Skin epidermis (tissue), 12 donors: ENCODE results near the gene APBB3.

Experiments
- H3K27ac ChIP-seq, 21 experiments: fragments of 200-600 bp; sonication (generic) in 11 of 21; one replicate each; pipeline ENCODE4 v1.5.0; 2020; ENCODE audit warnings: mild to moderate bottlenecking in 3 of 21, inconsistent platforms in 2 of 21, moderate library complexity in 2 of 21
- H3K4me3 ChIP-seq, 7 experiments: fragments of 200-600 bp; sonication (generic) in 2 of 7; one replicate each; pipeline ENCODE4 v1.5.0; 2020; ENCODE audit warnings: inconsistent platforms in 2 of 7, mild to moderate bottlenecking in 2 of 7, moderate library complexity in 1 of 7

APBB3 gene

GRCh38 chr5:140558542-140558941 is 5.9 kb downstream of the APBB3 start:
- H3K27ac ChIP-seq: peak overlapping the region in 5 of 21 experiments; percentile 88 to 97 (median 96)
- H3K4me3 ChIP-seq: no peak overlapping the region

DNA sequence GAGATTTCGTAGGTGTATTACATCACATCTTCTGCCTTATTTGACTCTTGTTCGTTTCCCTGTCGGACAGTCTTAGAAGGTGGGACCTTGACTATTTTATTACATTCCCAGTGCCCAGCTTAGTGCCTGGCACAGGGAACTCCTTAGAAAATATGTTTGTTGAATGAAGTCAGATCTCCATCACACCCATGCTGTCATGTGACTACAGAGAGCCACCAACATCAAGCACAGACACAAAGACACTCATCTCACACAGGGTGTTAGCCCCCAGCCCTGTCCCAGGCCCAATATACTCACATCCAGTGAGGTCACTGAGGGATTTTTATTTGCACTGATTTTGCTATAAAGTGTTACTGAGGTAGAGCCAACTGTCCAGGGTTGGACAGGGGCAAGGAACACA is 6.4 kb downstream of the APBB3 start:
- H3K27ac ChIP-seq: peak overlapping the region in 19 of 21 experiments; percentile 79 to 97 (median 92)
- no peak overlapping the region for H3K4me3 ChIP-seq

- Histone ChIP-seq H3K27ac (peak within 1 kb of the TSS; percentile 67 to 97 (median 91)), H3K4me3 (peak within 1 kb of the TSS; percentile 52 to 72 (median 69))
Measured at GRCh38 chr5:140557136-140557805, 7.1 kb downstream of the APBB3 start, which contains the start of gene SRA1. TSS of gene SRA1 (minus strand) at chr5:140557473. CDS start at chr5:140557452, 21 bp downstream.

DNA sequence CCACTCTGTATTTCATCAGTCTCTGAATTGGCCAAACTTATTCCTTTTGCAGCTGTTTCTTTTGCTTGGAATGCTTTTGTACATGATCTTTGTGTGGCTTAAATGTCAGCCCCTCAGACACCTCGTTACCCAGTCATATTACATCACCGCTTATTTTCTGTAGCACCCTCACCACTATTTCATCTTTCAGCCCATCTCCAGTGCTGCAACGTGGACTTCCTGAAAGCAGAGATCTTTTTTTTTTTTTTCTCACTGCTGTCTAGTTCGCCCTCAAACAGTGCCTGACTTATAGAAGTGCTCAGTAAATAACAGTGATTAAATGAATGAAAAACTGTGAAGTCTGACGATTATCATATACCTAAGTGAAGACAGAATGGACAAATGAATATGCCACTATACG is 8.0 kb downstream of the APBB3 start:
- H3K4me3 ChIP-seq: peak overlapping the region; percentile 52 to 72 (median 69)
- peak overlapping the region in 16 of 21 experiments; percentile 79 to 97 (median 93) for H3K27ac ChIP-seq

- Histone ChIP-seq H3K4me3 (peak overlapping the region in 6 of 7 experiments; percentile 56 to 72 (median 70)), H3K27ac (peak overlapping the region in 5 of 21 experiments; percentile 25 to 96 (median 38))
Measured at GRCh38 chr5:140555747-140556312, 8.6 kb downstream of the APBB3 start.

DNA sequence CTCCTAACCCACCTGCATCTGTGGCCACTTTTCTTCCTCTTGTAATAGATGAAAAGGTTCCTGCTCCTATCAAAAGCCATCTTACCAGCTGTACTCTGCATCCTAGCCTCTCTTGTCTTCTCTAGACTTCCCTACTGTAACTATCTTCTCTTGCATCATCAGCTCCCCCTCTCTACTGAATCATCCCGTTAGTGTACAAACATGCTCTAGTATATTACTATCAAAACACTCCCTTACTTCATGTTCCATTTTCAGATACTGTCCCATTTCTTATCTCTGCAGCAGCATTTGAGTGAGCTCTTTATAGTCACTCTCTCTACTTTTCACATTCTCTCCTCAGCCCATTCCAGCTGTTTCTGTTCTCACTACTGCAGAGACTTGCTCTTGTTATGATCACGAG is 9.9 kb downstream of the APBB3 start:
- H3K4me3 ChIP-seq: no peak overlapping the region
- no peak overlapping the region for H3K27ac ChIP-seq

- Histone ChIP-seq H3K27ac (no peak overlapping the region), H3K4me3 (no peak overlapping the region)
Measured at GRCh38 chr5:140553657-140554056, 10.7 kb downstream of the APBB3 start.

DNA sequence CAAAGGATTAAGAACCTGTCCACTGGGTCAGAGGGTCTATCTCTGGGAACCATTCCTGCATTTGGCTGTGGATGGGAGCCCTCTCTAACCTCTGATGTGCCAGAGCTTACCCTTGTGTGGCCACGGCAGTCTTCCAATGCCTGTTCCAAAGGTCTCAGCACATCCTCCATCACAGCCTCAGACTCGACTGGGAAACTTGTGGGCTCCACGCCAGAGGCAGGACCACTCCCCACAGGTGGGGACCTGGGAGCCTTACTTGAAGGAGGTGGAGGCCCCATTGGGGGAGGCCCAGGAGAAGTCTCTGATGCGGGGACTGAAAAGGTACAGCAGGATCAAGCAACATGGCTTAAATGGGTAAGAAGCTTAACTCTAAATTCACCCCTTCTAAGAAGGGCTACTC is 12.5 kb downstream of the APBB3 start:
- Histone ChIP-seq H3K27ac (no peak overlapping the region), H3K4me3 (no peak overlapping the region)

GRCh38 chr5:140550147-140551079 is 14.0 kb downstream of the APBB3 start:
- Histone ChIP-seq H3K4me3 (no peak overlapping the region), H3K27ac (peak overlapping the region in 10 of 21 experiments; percentile 7 to 96 (median 89))

DNA sequence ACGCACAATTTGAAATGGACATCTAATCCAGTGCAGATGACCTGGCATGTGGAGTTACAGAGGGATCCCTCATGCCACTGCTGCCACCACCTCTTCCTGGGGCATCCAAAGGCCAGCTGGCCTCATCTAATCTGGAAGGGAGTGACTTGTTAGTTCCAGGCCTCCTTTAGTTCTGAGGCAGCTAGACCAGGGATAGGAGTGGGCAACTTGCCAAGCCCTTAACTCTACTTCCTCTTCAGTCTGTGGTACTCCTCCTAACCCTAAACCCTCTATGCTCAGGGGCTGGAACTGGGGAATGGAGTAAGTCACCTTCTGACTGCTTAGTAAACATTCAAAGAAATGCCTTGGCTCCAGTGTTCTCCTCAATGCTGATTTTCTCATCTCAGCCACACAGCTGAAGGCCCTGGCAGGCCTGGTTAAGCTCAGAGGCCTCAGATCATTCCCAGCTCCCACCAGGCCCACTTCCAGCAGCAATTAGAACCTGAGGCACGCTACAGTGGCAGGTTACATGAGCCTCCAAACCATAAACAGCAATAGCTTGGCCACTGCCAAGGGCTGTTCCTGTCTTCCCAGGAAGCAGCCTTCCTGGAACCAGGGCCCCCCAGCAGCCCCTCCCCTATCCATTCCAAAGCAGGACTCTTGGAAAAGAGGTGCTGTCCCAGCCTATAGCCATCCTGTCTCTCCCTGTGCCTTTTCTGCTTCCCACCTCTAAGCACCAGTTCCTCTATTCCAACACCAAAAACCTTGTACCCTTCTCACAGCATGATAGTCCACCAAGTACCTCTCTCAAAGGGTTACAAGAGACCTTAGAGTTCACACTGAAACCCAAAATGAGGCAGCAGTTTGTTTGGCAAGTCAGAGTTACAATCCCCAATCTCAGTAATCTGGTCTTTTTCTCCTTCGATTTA is 14.9 kb downstream of the APBB3 start:
- no peak overlapping the region for H3K4me3 ChIP-seq
- H3K27ac ChIP-seq: peak overlapping the region in 14 of 21 experiments; percentile 7 to 96 (median 90)

DNA sequence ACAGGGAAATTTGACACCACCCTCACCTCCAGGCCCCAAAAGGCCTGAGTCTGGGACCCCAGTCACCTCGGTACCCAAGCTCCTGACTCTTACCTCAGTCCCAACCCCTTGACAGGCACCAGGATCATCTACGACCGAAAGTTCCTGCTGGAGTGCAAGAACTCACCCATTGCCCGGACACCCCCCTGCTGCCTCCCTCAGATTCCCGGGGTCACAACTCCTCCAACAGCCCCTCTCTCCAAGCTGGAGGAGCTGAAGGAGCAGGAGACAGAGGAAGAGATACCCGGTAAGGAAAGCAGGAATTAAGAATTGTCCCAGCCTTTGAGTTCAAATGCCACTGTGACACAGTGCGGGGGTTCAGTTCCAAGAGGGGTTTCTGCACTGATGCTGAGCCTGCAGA is 15.6 kb downstream of the APBB3 start:
- H3K27ac ChIP-seq: peak overlapping the region in 19 of 21 experiments; percentile 10 to 96 (median 90)
- H3K4me3 ChIP-seq: no peak overlapping the region

DNA sequence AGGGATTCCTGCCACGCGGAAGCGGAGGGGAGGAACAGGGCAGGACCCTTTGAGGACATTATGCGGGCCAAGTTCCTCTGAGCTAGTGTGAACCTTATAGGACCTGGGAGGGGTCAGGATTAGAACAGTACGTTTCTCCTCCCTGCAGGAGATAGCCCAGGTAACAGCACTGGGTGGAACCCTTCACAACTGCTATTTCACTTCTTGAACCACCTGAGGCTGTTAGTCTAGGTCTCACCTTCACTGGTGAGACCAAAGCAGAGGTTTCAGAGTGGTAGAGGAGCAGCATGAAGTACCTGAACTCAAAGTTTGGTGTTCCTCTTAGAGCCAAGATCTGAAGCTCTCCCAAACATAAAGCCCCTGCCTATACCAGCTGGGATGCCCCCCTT is 16.1 kb downstream of the APBB3 start:
- Histone ChIP-seq H3K4me3 (peak overlapping the region; percentile 29 to 60 (median 38)), H3K27ac (peak overlapping the region; percentile 62 to 96 (median 89))

GRCh38 chr5:140547508-140548299 is 16.7 kb downstream of the APBB3 start, which contains the start of gene EIF4EBP3:
TSS of gene EIF4EBP3 (plus strand) at chr5:140547662. CDS start at chr5:140547738, 76 bp downstream.
- Histone ChIP-seq H3K4me3 (peak within 1 kb of the TSS; percentile 29 to 60 (median 38)), H3K27ac (peak within 1 kb of the TSS; percentile 62 to 96 (median 89))

GRCh38 chr5:140546851-140547507 is 17.4 kb downstream of the APBB3 start:
- Histone ChIP-seq H3K27ac (peak overlapping the region in 19 of 21 experiments; percentile 31 to 96 (median 90)), H3K4me3 (peak overlapping the region; percentile 29 to 60 (median 38))

- Histone ChIP-seq H3K27ac (peak overlapping the region in 2 of 21 experiments; percentile 2 to 43), H3K4me3 (no peak overlapping the region)
Measured at GRCh38 chr5:140545606-140546005, 18.8 kb downstream of the APBB3 start.

GRCh38 chr5:140544986-140545385 is 19.4 kb downstream of the APBB3 start:
- H3K27ac ChIP-seq: no peak overlapping the region
- H3K4me3 ChIP-seq: no peak overlapping the region

DNA sequence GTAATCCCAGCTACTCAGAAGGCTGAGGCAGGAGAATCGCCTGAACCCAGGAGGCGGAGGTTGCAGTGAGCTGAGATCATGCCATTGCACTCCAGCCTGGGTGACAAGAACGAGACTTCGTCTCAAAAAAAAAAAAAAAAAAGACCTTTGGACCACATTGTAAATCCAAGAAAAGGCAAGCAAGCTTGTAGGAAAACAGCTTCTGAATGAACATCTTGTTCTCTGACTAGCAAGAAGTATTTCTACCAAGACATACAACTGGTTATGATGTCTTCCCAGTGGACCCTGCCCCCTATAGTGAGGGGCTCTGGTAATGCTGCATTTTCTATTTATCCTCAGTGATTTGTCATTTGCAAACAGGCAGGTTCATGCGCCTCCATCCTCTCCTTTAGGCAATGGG is 21.4 kb downstream of the APBB3 start:
- Histone ChIP-seq H3K4me3 (no peak overlapping the region), H3K27ac (no peak overlapping the region)

DNA sequence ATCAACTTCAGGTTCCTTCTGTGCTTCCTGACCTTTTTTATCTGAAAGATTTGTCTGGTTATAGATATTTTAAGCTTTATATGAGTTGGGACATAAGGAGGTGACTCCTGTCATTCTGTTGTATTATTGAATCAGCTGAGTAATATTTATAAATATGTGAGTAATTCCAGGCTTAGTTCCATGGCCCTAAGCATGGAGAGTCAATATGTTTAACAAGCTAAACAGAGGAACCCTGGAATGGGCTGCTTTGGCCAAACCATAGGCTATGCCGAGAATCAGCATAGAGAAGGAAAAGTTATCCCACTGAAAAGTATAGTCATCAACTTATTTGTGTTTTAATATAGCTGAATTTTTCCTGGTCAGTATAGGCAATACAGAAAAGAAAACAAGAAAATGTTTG is 24.2 kb downstream of the APBB3 start:
- no peak overlapping the region for H3K27ac ChIP-seq
- H3K4me3 ChIP-seq: no peak overlapping the region
